ENCODE measurements around the gene TMPRSS3.

TMPRSS3 gene

GRCh38 chr21:42370894-42371654 lies 24.8 kb downstream of the TMPRSS3 start:
- TF ChIP-seq CTCF (IDR thresholded peaks at IDR 0.05; ENCODE audit: low read depth, low read length): no peak
- no peak overlapping the region for H3K4me3 ChIP-seq (ENCODE audit: low read depth, low read length)

GRCh38 chr21:42369821-42370220 lies 26.0 kb downstream of the TMPRSS3 start:
- no peak for TF ChIP-seq CTCF (IDR thresholded peaks at IDR 0.05; ENCODE audit: low read depth, low read length)
- no peak overlapping the region for H3K4me3 ChIP-seq (ENCODE audit: low read depth, low read length)

GRCh38 chr21:42367367-42368165 lies 28.3 kb downstream of the TMPRSS3 start:
- no peak for TF ChIP-seq CTCF (IDR thresholded peaks at IDR 0.05; ENCODE audit: low read depth, low read length)
- no peak overlapping the region for H3K4me3 ChIP-seq (ENCODE audit: low read depth, low read length)

- TF ChIP-seq CTCF (IDR thresholded peaks at IDR 0.05; ENCODE audit: low read depth, low read length): no peak
These were observed 29.4 kb downstream of the TMPRSS3 start, which contains the start of gene TFF1 for GRCh38 chr21:42366292-42367010. Gene TFF1, minus strand, starts transcription at chr21:42366535. Its CDS starts 40 bp downstream, at chr21:42366495.

GRCh38 chr21:42365770-42366169 lies 30.1 kb downstream of the TMPRSS3 start:
- no peak for TF ChIP-seq CTCF (IDR thresholded peaks at IDR 0.05; ENCODE audit: low read depth, low read length)
- no peak overlapping the region for H3K4me3 ChIP-seq (ENCODE audit: low read depth, low read length)

More at GRCh38 chr21:42366292-42367010, 29.4 kb downstream of the TMPRSS3 start, which contains the start of gene TFF1:
- no peak within 1 kb of the TSS for H3K4me3 ChIP-seq (ENCODE audit: low read depth, low read length)

- no peak for TF ChIP-seq CTCF (IDR thresholded peaks at IDR 0.05; ENCODE audit: low read depth, low read length)
These were observed 31.5 kb downstream of the TMPRSS3 start for GRCh38 chr21:42364304-42364865.

More at GRCh38 chr21:42364304-42364865, 31.5 kb downstream of the TMPRSS3 start:
- H3K4me3 ChIP-seq (ENCODE audit: low read depth, low read length): no peak overlapping the region

Measured in WI38 (cell line).